Neural crest cell (in vitro differentiated cells): ENCODE data around the gene VSIG10L2. TPM values are rescaled to one million over a fixed set of nuclear protein-coding genes. Genes with fewer than 3 reads are reported as not detected.

Source experiments
- DNase-seq: peaks from one replicate; pipeline ENCODE4 v3.0.0; 2021; ENCODE audit warnings: low read depth, mixed read lengths, low spot score
- H3K27ac Mint-ChIP-seq: one replicate; pipeline ENCODE4 v1.8.0; 2021; ENCODE audit warnings: mild to moderate bottlenecking, mixed read lengths; ENCODE audit not compliant: unreplicated experiment
- H3K27me3 Mint-ChIP-seq: 2 replicates; pipeline ENCODE4 v1.8.0; 2021; ENCODE audit warnings: low read depth, mild to moderate bottlenecking, mixed read lengths
- H3K36me3 Mint-ChIP-seq: 2 replicates; pipeline ENCODE4 v1.8.0; 2021; ENCODE audit warnings: low read depth, mild to moderate bottlenecking, mixed read lengths
- H3K4me1 Mint-ChIP-seq: 2 replicates; pipeline ENCODE4 v1.8.0; 2021; ENCODE audit warnings: mixed read lengths
- H3K4me3 Mint-ChIP-seq: one replicate; pipeline ENCODE4 v1.8.0; 2021; ENCODE audit warnings: mild to moderate bottlenecking, mixed read lengths
- H3K9me3 Mint-ChIP-seq: 2 replicates; pipeline ENCODE4 v1.8.0; 2021; ENCODE audit warnings: mixed read lengths
- total RNA-seq: library from RNA; stranded (reverse); gene quantifications from 2 replicates; pipeline ENCODE4 v1.2.1, GENCODE V29; 2021
- TF ChIP-seq, protein P1 (sequence below): fragments of 200-600 bp; sonication (generic); conservative IDR thresholded peaks from 2 replicates; pipeline ENCODE4 v1.5.0; 2021; ENCODE audit warnings: antibody characterized with exemption, mild to moderate bottlenecking

VSIG10L2 gene
- total RNA-seq, 1 donor from 2014 or later = not detected

- H3K4me3 Mint-ChIP-seq = no peak overlapping the region
- DNase-seq = no peak
- no peaks in the 10 kb centered on the region for H3K9me3 Mint-ChIP-seq
- no peak overlapping the region for H3K27ac Mint-ChIP-seq
- H3K4me1 Mint-ChIP-seq = no peaks in the 10 kb centered on the region
- TF ChIP-seq, protein P1, sequence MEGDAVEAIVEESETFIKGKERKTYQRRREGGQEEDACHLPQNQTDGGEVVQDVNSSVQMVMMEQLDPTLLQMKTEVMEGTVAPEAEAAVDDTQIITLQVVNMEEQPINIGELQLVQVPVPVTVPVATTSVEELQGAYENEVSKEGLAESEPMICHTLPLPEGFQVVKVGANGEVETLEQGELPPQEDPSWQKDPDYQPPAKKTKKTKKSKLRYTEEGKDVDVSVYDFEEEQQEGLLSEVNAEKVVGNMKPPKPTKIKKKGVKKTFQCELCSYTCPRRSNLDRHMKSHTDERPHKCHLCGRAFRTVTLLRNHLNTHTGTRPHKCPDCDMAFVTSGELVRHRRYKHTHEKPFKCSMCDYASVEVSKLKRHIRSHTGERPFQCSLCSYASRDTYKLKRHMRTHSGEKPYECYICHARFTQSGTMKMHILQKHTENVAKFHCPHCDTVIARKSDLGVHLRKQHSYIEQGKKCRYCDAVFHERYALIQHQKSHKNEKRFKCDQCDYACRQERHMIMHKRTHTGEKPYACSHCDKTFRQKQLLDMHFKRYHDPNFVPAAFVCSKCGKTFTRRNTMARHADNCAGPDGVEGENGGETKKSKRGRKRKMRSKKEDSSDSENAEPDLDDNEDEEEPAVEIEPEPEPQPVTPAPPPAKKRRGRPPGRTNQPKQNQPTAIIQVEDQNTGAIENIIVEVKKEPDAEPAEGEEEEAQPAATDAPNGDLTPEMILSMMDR = no peak
- H3K36me3 Mint-ChIP-seq = no peaks in the 10 kb centered on the region
- peaks cover 22% of the 10 kb centered on the region for H3K27me3 Mint-ChIP-seq
These were observed 15.8 kb upstream of the VSIG10L2 start for GRCh38 chr11:125930076-125930450.

DNA sequence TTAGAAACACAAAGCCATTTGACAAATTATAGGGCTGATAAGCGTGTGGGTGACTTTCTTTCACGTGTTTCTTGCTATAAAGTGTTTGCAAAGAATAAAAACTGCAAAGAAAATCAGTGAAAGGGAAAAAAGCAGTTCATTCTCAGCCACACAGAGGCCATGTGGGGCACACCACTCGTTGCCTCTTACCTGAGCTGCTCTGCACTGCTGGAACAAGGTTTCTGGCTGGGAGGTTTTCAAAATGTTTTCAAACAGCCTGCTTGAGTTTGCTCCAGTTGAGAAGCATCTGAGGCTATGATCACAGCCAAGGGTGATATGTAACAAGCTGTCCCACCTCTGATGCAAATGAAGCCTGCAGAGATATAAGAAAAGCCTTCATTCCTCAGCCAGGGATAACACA is 14.7 kb upstream of the VSIG10L2 start:
- H3K36me3 Mint-ChIP-seq = no peaks in the 10 kb centered on the region
- TF ChIP-seq, protein P1 = no peak
- H3K27ac Mint-ChIP-seq = no peak overlapping the region
- no peak overlapping the region for H3K4me3 Mint-ChIP-seq
- peaks cover 22% of the 10 kb centered on the region for H3K27me3 Mint-ChIP-seq
- H3K9me3 Mint-ChIP-seq = no peaks in the 10 kb centered on the region
- H3K4me1 Mint-ChIP-seq = no peaks in the 10 kb centered on the region
- DNase-seq = no peak

- Mint-ChIP-seq H3K9me3 (no peaks in the 10 kb centered on the region), H3K27ac (no peak overlapping the region), H3K4me1 (no peaks in the 10 kb centered on the region), H3K4me3 (no peak overlapping the region), H3K36me3 (no peaks in the 10 kb centered on the region), H3K27me3 (peaks cover 21% of the 10 kb centered on the region)
- TF ChIP-seq, protein P1 = no peak
- no peak for DNase-seq
These were observed 14.2 kb upstream of the VSIG10L2 start for GRCh38 chr11:125931668-125932067.

DNA sequence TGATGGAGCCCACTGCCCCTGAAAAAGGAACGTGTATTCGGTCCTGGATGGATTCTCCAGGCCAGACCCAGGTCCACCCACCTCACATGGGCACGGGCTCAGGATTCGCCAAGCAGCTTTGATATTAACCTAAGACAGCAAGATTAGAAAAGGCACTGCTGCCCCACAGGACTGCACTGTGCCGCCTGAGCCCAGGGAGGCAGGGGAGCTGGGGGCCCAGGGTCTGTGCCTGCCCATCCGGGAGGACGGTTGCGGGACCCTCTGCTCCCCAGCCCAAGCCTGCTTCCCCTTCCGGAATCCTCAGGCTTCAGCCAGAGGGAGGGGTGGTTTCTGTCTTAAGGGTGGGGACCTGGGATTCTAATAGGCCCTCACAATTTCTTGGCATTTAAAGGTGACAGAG is 13.5 kb upstream of the VSIG10L2 start:
- H3K36me3 Mint-ChIP-seq = no peaks in the 10 kb centered on the region
- H3K9me3 Mint-ChIP-seq = no peaks in the 10 kb centered on the region
- no peaks in the 10 kb centered on the region for H3K4me1 Mint-ChIP-seq
- no peak overlapping the region for H3K27ac Mint-ChIP-seq
- TF ChIP-seq, protein P1 = no peak
- H3K27me3 Mint-ChIP-seq = peaks cover 15% of the 10 kb centered on the region
- DNase-seq = no peak
- H3K4me3 Mint-ChIP-seq = no peak overlapping the region

DNA sequence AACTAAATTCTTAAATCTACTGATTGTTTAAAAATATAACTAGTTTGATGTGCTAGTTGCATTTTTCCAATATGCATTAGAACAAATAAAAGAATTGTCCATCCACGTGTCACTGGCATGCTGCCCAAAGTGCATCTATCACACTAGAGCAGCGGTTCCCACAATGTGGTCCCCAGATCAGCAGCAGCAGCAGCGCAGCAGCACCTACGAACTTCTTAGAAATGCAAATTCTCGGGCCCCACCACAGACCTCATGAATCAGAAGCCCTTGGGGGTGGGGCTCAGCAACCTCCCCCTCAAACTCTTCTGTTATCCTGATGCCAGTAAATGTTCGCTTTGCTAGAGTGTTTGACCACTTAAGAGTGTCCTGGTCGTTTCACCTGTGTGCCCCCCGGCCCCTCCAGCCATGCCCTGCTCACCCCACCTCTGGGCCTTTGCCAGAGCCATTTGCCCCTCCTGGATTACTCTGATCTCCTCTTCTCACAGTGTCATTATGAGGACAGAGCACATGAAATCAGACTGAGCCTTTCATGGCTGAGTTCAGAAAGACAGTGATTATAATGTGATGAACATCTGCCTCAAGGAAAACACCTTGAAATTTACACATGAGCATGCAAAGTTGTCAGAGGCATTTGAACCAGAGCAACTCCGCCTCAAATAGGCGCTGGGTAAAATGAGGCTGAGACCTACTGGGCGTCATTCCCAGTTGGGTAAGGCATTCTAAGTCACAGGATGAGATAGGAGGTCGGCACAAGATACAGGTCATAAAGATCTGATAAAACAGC is 12.6 kb upstream of the VSIG10L2 start:
- H3K27me3 Mint-ChIP-seq = peaks cover 15% of the 10 kb centered on the region
- H3K36me3 Mint-ChIP-seq = no peaks in the 10 kb centered on the region
- no peak overlapping the region for H3K27ac Mint-ChIP-seq
- TF ChIP-seq, protein P1 = no peak
- DNase-seq = no peak
- H3K9me3 Mint-ChIP-seq = no peaks in the 10 kb centered on the region
- H3K4me3 Mint-ChIP-seq = no peak overlapping the region
- no peaks in the 10 kb centered on the region for H3K4me1 Mint-ChIP-seq
